Transverse colon (tissue), 3 donors: ENCODE measurements around the gene ASB4.

ENCODE experiments used
- EP300 ChIP-seq: sonication (generic); formaldehyde crosslinking; IDR thresholded peaks from one replicate; pipeline ENCODE4 v1.6.1; 2017; ENCODE audit warnings: antibody characterized with exemption, low read depth
- POLR2A ChIP-seq: fragments of 450-650 bp; IDR thresholded peaks from one replicate; pipeline ENCODE4 v1.6.1; 2016; ENCODE audit warnings: antibody characterized with exemption, mild to moderate bottlenecking, moderate library complexity
- TF ChIP-seq, protein P1 (sequence below), 5 experiments: fragments of 200-600 bp in 3 of 5; fragments of 450-650 bp in 2 of 5; sonication (generic) in 3 of 5; IDR thresholded peaks; 1 replicate in 2 of 5; 2 replicates in 3 of 5; pipeline ENCODE4 v1.5.1; 2016 to 2017; ENCODE audit warnings: antibody characterized with exemption in 5 of 5, inconsistent platforms in 3 of 5, mild to moderate bottlenecking in 2 of 5, moderate library complexity in 1 of 5

DNA sequence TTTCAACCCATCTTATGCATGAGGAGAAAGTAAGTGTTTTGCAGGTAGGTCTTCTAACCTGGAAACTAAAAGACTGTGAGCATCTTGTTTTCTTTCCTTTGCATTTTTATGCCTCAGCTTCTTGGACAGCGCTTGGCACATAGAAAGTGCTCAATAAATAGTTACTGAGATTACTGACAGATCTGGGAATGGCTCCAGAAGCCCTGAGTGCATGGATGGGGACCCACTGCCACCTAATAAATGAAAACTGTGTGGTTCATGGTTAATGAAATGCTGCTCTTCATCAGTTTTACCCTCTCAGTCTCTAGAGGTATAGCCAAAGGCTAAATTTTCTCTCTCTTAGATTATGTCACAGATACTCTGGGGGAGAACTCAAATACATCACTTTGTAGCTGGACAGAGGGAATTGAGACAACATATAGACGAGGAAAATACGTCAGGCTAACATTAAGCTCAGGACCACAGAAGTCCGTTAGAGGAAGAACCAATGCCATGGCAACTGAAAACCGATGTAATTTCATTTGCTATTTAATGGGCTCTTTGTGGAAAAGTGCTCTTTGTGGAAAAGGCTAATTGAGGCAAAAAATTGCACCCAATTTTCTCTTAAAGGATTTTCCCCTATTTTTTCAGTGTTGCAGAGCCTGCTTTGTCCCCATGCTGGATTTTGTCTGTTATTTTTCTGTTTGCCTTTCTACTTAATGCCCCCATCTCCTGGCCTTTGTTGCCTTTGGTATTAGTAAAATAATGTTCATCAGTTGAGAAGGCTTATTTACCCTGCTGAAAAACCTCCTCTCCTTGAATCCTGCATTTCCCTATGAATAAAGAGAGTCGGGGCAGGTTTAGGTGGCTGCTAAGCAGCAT is 17.8 kb downstream of the ASB4 start:
- TF ChIP-seq, protein P1, sequence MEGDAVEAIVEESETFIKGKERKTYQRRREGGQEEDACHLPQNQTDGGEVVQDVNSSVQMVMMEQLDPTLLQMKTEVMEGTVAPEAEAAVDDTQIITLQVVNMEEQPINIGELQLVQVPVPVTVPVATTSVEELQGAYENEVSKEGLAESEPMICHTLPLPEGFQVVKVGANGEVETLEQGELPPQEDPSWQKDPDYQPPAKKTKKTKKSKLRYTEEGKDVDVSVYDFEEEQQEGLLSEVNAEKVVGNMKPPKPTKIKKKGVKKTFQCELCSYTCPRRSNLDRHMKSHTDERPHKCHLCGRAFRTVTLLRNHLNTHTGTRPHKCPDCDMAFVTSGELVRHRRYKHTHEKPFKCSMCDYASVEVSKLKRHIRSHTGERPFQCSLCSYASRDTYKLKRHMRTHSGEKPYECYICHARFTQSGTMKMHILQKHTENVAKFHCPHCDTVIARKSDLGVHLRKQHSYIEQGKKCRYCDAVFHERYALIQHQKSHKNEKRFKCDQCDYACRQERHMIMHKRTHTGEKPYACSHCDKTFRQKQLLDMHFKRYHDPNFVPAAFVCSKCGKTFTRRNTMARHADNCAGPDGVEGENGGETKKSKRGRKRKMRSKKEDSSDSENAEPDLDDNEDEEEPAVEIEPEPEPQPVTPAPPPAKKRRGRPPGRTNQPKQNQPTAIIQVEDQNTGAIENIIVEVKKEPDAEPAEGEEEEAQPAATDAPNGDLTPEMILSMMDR (IDR thresholded peaks at IDR 0.05) = no peak
- no peak for TF ChIP-seq POLR2A
- TF ChIP-seq EP300 = no peak
